BJ (cell line): ENCODE measurements around the gene DNAAF9. TPM values are rescaled to one million over a fixed set of nuclear protein-coding genes. Genes with fewer than 3 reads are reported as not detected.

Experiments
- CTCF ChIA-PET: fragments of 350-600 bp; formaldehyde crosslinking; extraction: SDS; loops from one replicate; lab custom pipeline; 2021; ENCODE audit warnings: antibody characterized with exemption, inconsistent platforms; lab: Yijun Ruan, JAX
- POLR2A ChIA-PET: fragments of 300-600 bp; sonication (Branson Sonifier 250); formaldehyde crosslinking; extraction: SDS; loops from one replicate; lab custom pipeline; 2021; ENCODE audit warnings: antibody characterized with exemption; lab: Charles Lee
- DNase-seq: peaks from one replicate; pipeline ENCODE4 v3.0.0-alpha.2; 2011; ENCODE audit warnings: low read depth
- H3K27me3 ChIP-seq: 2 replicates; pipeline ENCODE4 v1.6.0; 2011; ENCODE audit warnings: low read length; ENCODE audit not compliant: control insufficient read depth, insufficient read depth
- H3K36me3 ChIP-seq: 2 replicates; pipeline ENCODE4 v1.5.1; 2011; ENCODE audit warnings: low read length; ENCODE audit not compliant: control insufficient read depth, insufficient read depth
- H3K4me3 ChIP-seq: 2 replicates; pipeline ENCODE4 v1.5.1; 2011; ENCODE audit warnings: low read depth, mild to moderate bottlenecking, control low read depth, low read length
- polyA plus RNA-seq: library from polyadenylated mRNA; depleted of rRNA; stranded (reverse); fragments of >200 nt; gene quantifications from 2 replicates; pipeline ENCODE4 v1.2.3, GENCODE V29; 2011
- TF ChIP-seq, protein P1 (sequence below): IDR thresholded peaks from 2 replicates; pipeline ENCODE4 v1.5.1; 2011; ENCODE audit warnings: low read depth, mild to moderate bottlenecking, control low read depth, inconsistent platforms, low read length, moderate library complexity; ENCODE audit not compliant: insufficient read depth

DNAAF9 gene
- polyA plus RNA-seq, 1 experiment = 10.0 TPM

- TF ChIP-seq, protein P1, sequence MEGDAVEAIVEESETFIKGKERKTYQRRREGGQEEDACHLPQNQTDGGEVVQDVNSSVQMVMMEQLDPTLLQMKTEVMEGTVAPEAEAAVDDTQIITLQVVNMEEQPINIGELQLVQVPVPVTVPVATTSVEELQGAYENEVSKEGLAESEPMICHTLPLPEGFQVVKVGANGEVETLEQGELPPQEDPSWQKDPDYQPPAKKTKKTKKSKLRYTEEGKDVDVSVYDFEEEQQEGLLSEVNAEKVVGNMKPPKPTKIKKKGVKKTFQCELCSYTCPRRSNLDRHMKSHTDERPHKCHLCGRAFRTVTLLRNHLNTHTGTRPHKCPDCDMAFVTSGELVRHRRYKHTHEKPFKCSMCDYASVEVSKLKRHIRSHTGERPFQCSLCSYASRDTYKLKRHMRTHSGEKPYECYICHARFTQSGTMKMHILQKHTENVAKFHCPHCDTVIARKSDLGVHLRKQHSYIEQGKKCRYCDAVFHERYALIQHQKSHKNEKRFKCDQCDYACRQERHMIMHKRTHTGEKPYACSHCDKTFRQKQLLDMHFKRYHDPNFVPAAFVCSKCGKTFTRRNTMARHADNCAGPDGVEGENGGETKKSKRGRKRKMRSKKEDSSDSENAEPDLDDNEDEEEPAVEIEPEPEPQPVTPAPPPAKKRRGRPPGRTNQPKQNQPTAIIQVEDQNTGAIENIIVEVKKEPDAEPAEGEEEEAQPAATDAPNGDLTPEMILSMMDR = no peak
- H3K27me3 ChIP-seq = no peaks in the 10 kb centered on the region
- no peaks in the 10 kb centered on the region for H3K36me3 ChIP-seq
- CTCF ChIA-PET = interaction anchor here (1.3 kb wide), 1 partner anchor 16 kb away, joined by 4 read pairs; no protein-coding TSS in a partner anchor
- DNase-seq = no peak
- H3K4me3 ChIP-seq = no peak overlapping the region
- POLR2A ChIA-PET = no interaction called here
Observed at GRCh38 chr20:3402453-3402852, 5.0 kb downstream of the DNAAF9 start.

DNA sequence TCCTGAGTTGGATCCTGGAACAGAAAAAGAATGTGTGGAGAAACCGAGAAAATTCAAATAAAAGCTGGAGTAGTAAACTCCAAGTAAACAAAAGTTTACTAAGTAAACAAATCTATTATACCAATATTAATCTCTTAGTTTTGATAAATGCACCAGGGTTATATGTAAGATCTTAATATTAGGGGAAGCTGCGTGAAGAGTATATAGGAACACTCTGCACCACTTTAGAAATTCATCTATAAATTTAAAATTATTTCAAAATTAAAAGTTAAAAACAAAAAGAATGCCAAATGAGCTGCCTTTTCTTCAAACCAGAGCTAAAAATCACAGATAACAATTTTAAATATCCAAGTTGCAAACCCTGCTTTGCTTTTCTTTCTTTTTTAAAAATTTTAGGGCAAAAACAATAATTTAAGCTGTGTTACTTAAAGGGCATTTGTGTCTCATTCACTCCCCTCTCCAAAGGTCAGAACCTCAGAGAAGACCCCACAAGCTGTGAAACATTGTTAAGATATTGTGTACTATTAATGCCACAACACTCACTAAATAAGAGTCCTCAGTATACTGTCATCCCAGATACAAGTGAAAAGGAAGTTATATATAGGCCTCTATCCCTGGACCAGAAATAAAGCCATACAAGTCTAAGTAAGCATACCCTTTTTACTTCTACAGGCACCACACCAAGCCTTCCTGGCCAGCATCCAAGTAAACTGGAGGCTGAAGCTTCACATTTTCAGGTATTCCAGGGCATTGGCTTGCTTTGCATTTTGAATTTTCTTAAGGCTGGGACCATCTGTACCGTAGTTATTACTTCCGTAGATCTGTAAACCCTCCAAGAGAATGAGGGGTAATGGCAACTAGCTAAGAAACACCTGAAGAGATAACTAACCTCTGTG lies 7.0 kb downstream of the DNAAF9 start:
- Histone ChIP-seq H3K36me3 (no peaks in the 10 kb centered on the region), H3K27me3 (no peaks in the 10 kb centered on the region), H3K4me3 (no peak overlapping the region)
- POLR2A ChIA-PET = no interaction called here
- TF ChIP-seq, protein P1 = no peak
- CTCF ChIA-PET = interaction anchor here (0.6 to 1.5 kb wide), 4 partner anchors 11 to 1826 kb away, joined by 3 to 4 read pairs (median 4); no protein-coding TSS in a partner anchor
- no peak for DNase-seq

GRCh38 chr20:3398681-3399252 lies 8.7 kb downstream of the DNAAF9 start:
- Histone ChIP-seq H3K4me3 (no peak overlapping the region), H3K36me3 (no peaks in the 10 kb centered on the region), H3K27me3 (no peaks in the 10 kb centered on the region)
- TF ChIP-seq, protein P1 = no peak
- ChIA-PET POLR2A (no interaction called here), CTCF (no interaction called here)
- DNase-seq = no peak

DNA sequence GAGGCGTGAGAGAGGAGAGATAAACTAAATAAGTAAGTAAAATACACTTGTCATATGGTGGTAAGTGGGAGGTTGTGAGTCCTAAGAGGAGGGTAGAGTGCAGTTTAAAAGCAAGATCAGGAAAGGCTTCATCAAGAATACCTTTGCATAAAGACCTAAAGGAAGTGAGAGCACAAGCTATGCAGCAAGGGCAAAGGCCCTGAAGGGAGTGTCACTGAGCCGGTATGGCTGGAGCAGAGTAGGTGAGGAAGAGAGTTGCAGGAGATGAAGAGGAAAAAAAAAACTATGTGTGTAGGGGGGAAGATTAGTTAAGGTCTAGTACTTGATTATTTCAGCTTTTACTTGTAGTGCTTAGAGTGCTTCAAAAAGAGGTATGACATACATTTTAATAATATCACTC lies 11.0 kb downstream of the DNAAF9 start:
- POLR2A ChIA-PET = no interaction called here
- CTCF ChIA-PET = no interaction called here
- Histone ChIP-seq H3K27me3 (no peaks in the 10 kb centered on the region), H3K36me3 (no peaks in the 10 kb centered on the region), H3K4me3 (no peak overlapping the region)
- DNase-seq = no peak
- TF ChIP-seq, protein P1 = no peak

- no peak overlapping the region for H3K4me3 ChIP-seq
- TF ChIP-seq, protein P1 = no peak
- H3K36me3 ChIP-seq = no peaks in the 10 kb centered on the region
- H3K27me3 ChIP-seq = no peaks in the 10 kb centered on the region
- POLR2A ChIA-PET = no interaction called here
- no peak for DNase-seq
- CTCF ChIA-PET = no interaction called here
Observed at GRCh38 chr20:3392756-3393155, 14.7 kb downstream of the DNAAF9 start.
